H9 (cell line): Measurements from ENCODE around the gene OR52E1. TPM values are rescaled to one million over a fixed set of nuclear protein-coding genes. Genes with fewer than 3 reads are reported as not detected.

Experiments used
- DNase-seq: peaks from one replicate; pipeline ENCODE4 v3.0.0-alpha.2; 2017
- H2AFZ ChIP-seq: one replicate; pipeline ENCODE4 v1.6.1; 2013; ENCODE audit warnings: mild to moderate bottlenecking, low read length, control low read depth, moderate library complexity
- H2AK5ac ChIP-seq: 2 replicates; pipeline ENCODE4 v1.6.1; 2013; ENCODE audit warnings: low read length, control low read depth, mixed read lengths; ENCODE audit not compliant: insufficient read length
- H2BK120ac ChIP-seq: one replicate; pipeline ENCODE4 v1.6.1; 2013; ENCODE audit warnings: low read depth, mild to moderate bottlenecking, low read length, control low read depth, inconsistent platforms; ENCODE audit not compliant: poor library complexity, severe bottlenecking
- H2BK12ac ChIP-seq: 2 replicates; pipeline ENCODE4 v1.6.1; 2013; ENCODE audit warnings: low read length, control low read depth, mixed read lengths, low read depth; ENCODE audit not compliant: insufficient read length
- H2BK15ac ChIP-seq: 2 replicates; pipeline ENCODE4 v1.6.1; 2013; ENCODE audit warnings: low read depth, low read length, control low read depth
- H2BK20ac ChIP-seq: one replicate; pipeline ENCODE4 v1.6.1; 2013; ENCODE audit warnings: low read depth, mild to moderate bottlenecking, low read length, control low read depth, inconsistent platforms; ENCODE audit not compliant: poor library complexity, severe bottlenecking
- H2BK5ac ChIP-seq: 2 replicates; pipeline ENCODE4 v1.6.1; 2013; ENCODE audit warnings: low read length, control low read depth, mixed read lengths; ENCODE audit not compliant: insufficient read length
- H3K14ac ChIP-seq: 2 replicates; pipeline ENCODE4 v1.6.1; 2013; ENCODE audit warnings: low read length, control low read depth; ENCODE audit not compliant: insufficient read depth
- H3K18ac ChIP-seq: 2 replicates; pipeline ENCODE4 v1.6.1; 2013; ENCODE audit warnings: low read depth, mild to moderate bottlenecking, mixed read lengths, low read length, control low read depth; ENCODE audit not compliant: insufficient read length
- H3K23ac ChIP-seq: 2 replicates; pipeline ENCODE4 v1.6.1; 2013; ENCODE audit warnings: low read length, control low read depth, mixed read lengths, low read depth; ENCODE audit not compliant: insufficient read length
- H3K23me2 ChIP-seq: 2 replicates; pipeline ENCODE4 v1.6.1; 2013; ENCODE audit warnings: low read depth, mild to moderate bottlenecking, mixed read lengths, low read length, control low read depth; ENCODE audit not compliant: insufficient read length, poor library complexity, severe bottlenecking
- H3K27ac ChIP-seq: 2 replicates; pipeline ENCODE4 v1.5.1; 2013; ENCODE audit warnings: low read length, control low read depth, mixed read lengths, low read depth; ENCODE audit not compliant: insufficient read length
- H3K27me3 ChIP-seq: 2 replicates; pipeline ENCODE4 v1.6.1; 2013; ENCODE audit warnings: low read length, control low read depth, inconsistent platforms; ENCODE audit not compliant: insufficient read depth
- H3K4ac ChIP-seq: 2 replicates; pipeline ENCODE4 v1.6.1; 2013; ENCODE audit warnings: low read depth, mild to moderate bottlenecking, control low read depth, inconsistent platforms, low read length, moderate library complexity
- H3K4me1 ChIP-seq: 2 replicates; pipeline ENCODE4 v1.6.1; 2013; ENCODE audit warnings: low read length, control low read depth, inconsistent platforms; ENCODE audit not compliant: insufficient read depth
- H3K4me2 ChIP-seq: 2 replicates; pipeline ENCODE4 v1.6.1; 2013; ENCODE audit warnings: low read length, control low read depth, mixed read lengths; ENCODE audit not compliant: insufficient read length, insufficient read depth
- H3K56ac ChIP-seq: 2 replicates; pipeline ENCODE4 v1.6.1; 2013; ENCODE audit warnings: low read depth, mild to moderate bottlenecking, mixed read lengths, low read length, control low read depth; ENCODE audit not compliant: insufficient read length
- H3K79me1 ChIP-seq: 2 replicates; pipeline ENCODE4 v1.6.1; 2013; ENCODE audit warnings: low read depth, mild to moderate bottlenecking, moderate library complexity, low read length, control low read depth, inconsistent platforms; ENCODE audit not compliant: insufficient read depth, poor library complexity, severe bottlenecking
- H3K79me2 ChIP-seq: 2 replicates; pipeline ENCODE4 v1.6.1; 2013; ENCODE audit warnings: low read length, control low read depth, inconsistent platforms; ENCODE audit not compliant: insufficient read depth
- H3K9ac ChIP-seq: 2 replicates; pipeline ENCODE4 v1.6.1; 2013; ENCODE audit warnings: low read length, control low read depth, mixed read lengths; ENCODE audit not compliant: insufficient read length; ENCODE audit errors: extremely low read depth
- H3K9me3 ChIP-seq: one replicate; pipeline ENCODE4 v1.6.1; 2013; ENCODE audit warnings: low read depth, low read length, inconsistent platforms; ENCODE audit not compliant: control insufficient read depth
- H3T11ph ChIP-seq: one replicate; pipeline ENCODE4 v1.6.1; 2013; ENCODE audit warnings: mild to moderate bottlenecking, low read length, control low read depth, inconsistent platforms
- H4K20me1 ChIP-seq: one replicate; pipeline ENCODE4 v1.6.1; 2013; ENCODE audit not compliant: control insufficient read depth, insufficient read length, insufficient read depth
- H4K5ac ChIP-seq: 2 replicates; pipeline ENCODE4 v1.6.1; 2013; ENCODE audit warnings: low read depth, mild to moderate bottlenecking, mixed read lengths, low read length, control low read depth; ENCODE audit not compliant: insufficient read length
- H4K8ac ChIP-seq: replicated peaks from 2 replicates; pipeline ENCODE4 v1.6.1; 2013; ENCODE audit warnings: low read length, control low read depth, mixed read lengths, low read depth; ENCODE audit not compliant: insufficient read length
- H4K91ac ChIP-seq: 2 replicates; pipeline ENCODE4 v1.6.1; 2013; ENCODE audit warnings: low read depth, mild to moderate bottlenecking, moderate library complexity, mixed read lengths, low read length, control low read depth; ENCODE audit not compliant: insufficient read length
- H3K27ac Mint-ChIP-seq, 3 experiments: 2 replicates in 2 of 3; 3 replicates in 1 of 3; pipeline ENCODE4 v1.8.0; 2020 to 2021; ENCODE audit warnings: mixed read lengths in 3 of 3, mild to moderate bottlenecking in 1 of 3, moderate library complexity in 1 of 3
- H3K27me3 Mint-ChIP-seq: 2 replicates; pipeline ENCODE4 v1.8.0; 2021; ENCODE audit warnings: low read depth, mild to moderate bottlenecking, moderate library complexity, mixed read lengths
- H3K36me3 Mint-ChIP-seq, 3 experiments: 2 replicates in 2 of 3; 3 replicates in 1 of 3; pipeline ENCODE4 v1.8.0; 2020 to 2021; ENCODE audit warnings: low read depth in 3 of 3, mixed read lengths in 3 of 3; ENCODE audit not compliant: insufficient read depth in 1 of 3
- H3K4me1 Mint-ChIP-seq, 2 experiments: 2 replicates each; pipeline ENCODE4 v1.8.0; 2020; ENCODE audit warnings: mixed read lengths in 2 of 2
- H3K4me3 Mint-ChIP-seq, 2 experiments: 2 replicates in 1 of 2; 3 replicates in 1 of 2; pipeline ENCODE4 v1.8.0; 2020 to 2021; ENCODE audit warnings: mild to moderate bottlenecking in 2 of 2, mixed read lengths in 2 of 2, moderate library complexity in 1 of 2
- H3K9me3 Mint-ChIP-seq, 2 experiments: 2 replicates in 1 of 2; 3 replicates in 1 of 2; pipeline ENCODE4 v1.8.0; 2020; ENCODE audit warnings: mild to moderate bottlenecking in 2 of 2, mixed read lengths in 2 of 2, moderate library complexity in 1 of 2
- CTCF ChIP-seq: fragments of 200-600 bp; sonication (generic); conservative IDR thresholded peaks from 3 replicates; pipeline ENCODE4 v1.8.0; 2021; ENCODE audit warnings: antibody characterized with exemption, mild to moderate bottlenecking
- WGBS: extraction: QIAGEN DNeasy Blood & Tissue Kit; methylation state at CpG from one replicate; pipeline ENCODE4 v1.1.7; 2013; ENCODE audit warnings: missing lambda C conversion rate, low lambda C conversion rate, mixed read lengths; ENCODE audit not compliant: insufficient read length; ENCODE audit errors: extremely low coverage; 5-methylcytosine and 5-hydroxymethylcytosine counted together
- long read RNA-seq: library from polyadenylated mRNA; unstranded; transcript quantifications from one replicate; pipeline ENCODE4 v2.0.0, GENCODE V29; 2020
- total RNA-seq: library from RNA; stranded (reverse); gene quantifications from 2 replicates; pipeline ENCODE4 v1.2.1, GENCODE V29; 2021

OR52E1 gene
- not detected in 2 replicates for total RNA-seq
- long read RNA-seq, result 0 reads

DNA sequence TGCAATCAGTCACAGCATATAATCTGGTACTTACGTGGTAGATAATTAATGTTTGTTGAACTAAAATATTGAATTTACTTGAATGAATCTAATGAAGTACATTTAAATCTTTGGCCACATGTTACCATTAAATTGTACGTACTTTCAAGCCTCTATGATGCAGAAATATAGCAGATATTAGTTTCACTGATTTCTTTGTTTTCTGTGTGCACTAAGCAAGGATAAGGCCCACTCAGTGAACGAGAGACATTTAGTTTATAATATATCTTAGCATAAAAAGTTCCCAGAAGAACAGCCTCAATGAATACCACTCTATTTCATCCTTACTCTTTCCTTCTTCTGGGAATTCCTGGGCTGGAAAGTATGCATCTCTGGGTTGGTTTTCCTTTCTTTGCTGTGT lies at the start of gene OR52E1:
Gene OR52E1 (plus strand): TSS at position 301 of the 400 bp plus-strand sequence.
- no peak within 1 kb of the TSS for H4K5ac ChIP-seq
- H2BK20ac ChIP-seq, result no peak within 1 kb of the TSS
- H2AFZ ChIP-seq, result no peak within 1 kb of the TSS
- no peak within 1 kb of the TSS for H3T11ph ChIP-seq
- H2BK120ac ChIP-seq, result no peak within 1 kb of the TSS
- H3K27ac ChIP-seq, result no peak within 1 kb of the TSS
- H2BK5ac ChIP-seq, result no peak within 1 kb of the TSS
- H3K4me1 ChIP-seq, result peaks cover 3% of the 10 kb centered on the region; the same call in 1 of the 2 replicates
- H3K23me2 ChIP-seq, result no peaks in the 10 kb centered on the region
- Mint-ChIP-seq H3K27ac (no peak within 1 kb of the TSS), H3K4me3 (no peak within 1 kb of the TSS), H3K27me3 (no peaks in the 10 kb centered on the region), H3K9me3 (no peaks in the 10 kb centered on the region; a peak in 1 of 5 replicates), H3K36me3 (no peaks in the 10 kb centered on the region), H3K4me1 (peaks cover 0 to 3% of the 10 kb centered on the region in 2 experiments; a peak in 1 of 4 replicates)
- no peak within 1 kb of the TSS for H3K9ac ChIP-seq
- no peak within 1 kb of the TSS for H3K4ac ChIP-seq
- no peak for DNase-seq
- H3K79me1 ChIP-seq, result no peaks in the 10 kb centered on the region
- H3K27me3 ChIP-seq, result no peaks in the 10 kb centered on the region
- no peak within 1 kb of the TSS for H4K8ac ChIP-seq
- no peaks in the 10 kb centered on the region for H3K79me2 ChIP-seq
- no peak within 1 kb of the TSS for H2BK12ac ChIP-seq
- H2AK5ac ChIP-seq, result no peak within 1 kb of the TSS
- no peaks in the 10 kb centered on the region for H4K20me1 ChIP-seq
- no peak within 1 kb of the TSS for H3K14ac ChIP-seq
- no peak within 1 kb of the TSS for H3K18ac ChIP-seq
- H2BK15ac ChIP-seq, result no peak within 1 kb of the TSS
- H3K56ac ChIP-seq, result no peak within 1 kb of the TSS
- no peaks in the 10 kb centered on the region for H3K9me3 ChIP-seq
- H3K4me2 ChIP-seq, result no peak within 1 kb of the TSS
- H4K91ac ChIP-seq, result no peak within 1 kb of the TSS
- no CpG with 5 or more reads among the region's 3 CpGs for WGBS
- no peak within 1 kb of the TSS for H3K23ac ChIP-seq
- TF ChIP-seq CTCF, result no peak
